ENCODE data around the gene CD244. TPM values are rescaled to one million over a fixed set of nuclear protein-coding genes. Genes with fewer than 3 reads are reported as not detected.

The CD244 gene
- total RNA-seq, 1 donor from 2014 or later: not detected

- no peaks in the 10 kb centered on the region for H3K27me3 Mint-ChIP-seq (ENCODE audit: low read depth)
- H3K4me1 Mint-ChIP-seq: peaks cover 22% of the 10 kb centered on the region
- no peaks in the 10 kb centered on the region for H3K36me3 Mint-ChIP-seq (ENCODE audit: low read depth)
- no peak for DNase-seq (ENCODE audit: low read depth, low spot score)
- H3K27ac Mint-ChIP-seq (ENCODE audit: unreplicated experiment): no peak overlapping the region
- H3K4me3 Mint-ChIP-seq: no peak overlapping the region
- no peaks in the 10 kb centered on the region for H3K9me3 Mint-ChIP-seq
- TF ChIP-seq, protein P1, sequence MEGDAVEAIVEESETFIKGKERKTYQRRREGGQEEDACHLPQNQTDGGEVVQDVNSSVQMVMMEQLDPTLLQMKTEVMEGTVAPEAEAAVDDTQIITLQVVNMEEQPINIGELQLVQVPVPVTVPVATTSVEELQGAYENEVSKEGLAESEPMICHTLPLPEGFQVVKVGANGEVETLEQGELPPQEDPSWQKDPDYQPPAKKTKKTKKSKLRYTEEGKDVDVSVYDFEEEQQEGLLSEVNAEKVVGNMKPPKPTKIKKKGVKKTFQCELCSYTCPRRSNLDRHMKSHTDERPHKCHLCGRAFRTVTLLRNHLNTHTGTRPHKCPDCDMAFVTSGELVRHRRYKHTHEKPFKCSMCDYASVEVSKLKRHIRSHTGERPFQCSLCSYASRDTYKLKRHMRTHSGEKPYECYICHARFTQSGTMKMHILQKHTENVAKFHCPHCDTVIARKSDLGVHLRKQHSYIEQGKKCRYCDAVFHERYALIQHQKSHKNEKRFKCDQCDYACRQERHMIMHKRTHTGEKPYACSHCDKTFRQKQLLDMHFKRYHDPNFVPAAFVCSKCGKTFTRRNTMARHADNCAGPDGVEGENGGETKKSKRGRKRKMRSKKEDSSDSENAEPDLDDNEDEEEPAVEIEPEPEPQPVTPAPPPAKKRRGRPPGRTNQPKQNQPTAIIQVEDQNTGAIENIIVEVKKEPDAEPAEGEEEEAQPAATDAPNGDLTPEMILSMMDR (conservative IDR thresholded peaks at IDR 0.05): no peak
Measured at GRCh38 chr1:160835751-160836150, 26.9 kb downstream of the CD244 start.

- peak; percentile 42 for DNase-seq (ENCODE audit: low read depth, low spot score)
- H3K4me1 Mint-ChIP-seq: peaks cover 22% of the 10 kb centered on the region
- no peak overlapping the region for H3K4me3 Mint-ChIP-seq
- H3K27me3 Mint-ChIP-seq (ENCODE audit: low read depth): peaks cover 6% of the 10 kb centered on the region
- no peaks in the 10 kb centered on the region for H3K36me3 Mint-ChIP-seq (ENCODE audit: low read depth)
- no peak overlapping the region for H3K27ac Mint-ChIP-seq (ENCODE audit: unreplicated experiment)
- TF ChIP-seq, protein P1 (conservative IDR thresholded peaks at IDR 0.05): peak; percentile 76
- H3K9me3 Mint-ChIP-seq: no peaks in the 10 kb centered on the region
Measured at GRCh38 chr1:160834945-160835565, 27.6 kb downstream of the CD244 start.

GRCh38 chr1:160830321-160831153 is 32.1 kb downstream of the CD244 start:
- H3K9me3 Mint-ChIP-seq: no peaks in the 10 kb centered on the region
- peak; percentile 62 for DNase-seq (ENCODE audit: low read depth, low spot score)

DNA sequence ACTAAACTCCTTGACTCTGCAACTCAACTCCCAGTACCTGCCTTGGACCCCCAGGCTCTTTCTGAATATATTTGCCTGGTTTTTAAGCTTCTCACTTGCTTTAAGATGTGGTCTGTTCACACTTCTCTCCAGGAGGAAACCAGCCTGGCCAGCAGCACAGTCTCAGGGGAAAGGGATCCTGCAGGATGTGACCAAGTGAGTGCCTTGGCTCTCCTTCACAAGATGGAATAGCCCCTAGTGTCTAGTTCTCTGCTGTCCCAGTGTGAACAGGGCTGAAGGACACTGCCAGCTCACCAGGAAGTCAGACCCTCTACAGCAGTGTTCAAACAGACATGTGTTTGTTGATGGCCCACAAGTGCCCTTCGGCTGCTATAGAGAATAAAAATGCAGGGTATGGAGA is 32.9 kb downstream of the CD244 start:
- H3K9me3 Mint-ChIP-seq: no peaks in the 10 kb centered on the region
- H3K4me3 Mint-ChIP-seq: no peak overlapping the region
- DNase-seq (ENCODE audit: low read depth, low spot score): no peak

More at GRCh38 chr1:160830321-160831153, 32.1 kb downstream of the CD244 start:
- Mint-ChIP-seq H3K4me1 (no peaks in the 10 kb centered on the region), H3K36me3 (ENCODE audit: low read depth) (no peaks in the 10 kb centered on the region), H3K27me3 (ENCODE audit: low read depth) (peaks cover 20% of the 10 kb centered on the region), H3K27ac (ENCODE audit: unreplicated experiment) (peak overlapping the region; percentile 53), H3K4me3 (no peak overlapping the region)
- TF ChIP-seq, protein P1 (conservative IDR thresholded peaks at IDR 0.05): peak; percentile 81

DNA sequence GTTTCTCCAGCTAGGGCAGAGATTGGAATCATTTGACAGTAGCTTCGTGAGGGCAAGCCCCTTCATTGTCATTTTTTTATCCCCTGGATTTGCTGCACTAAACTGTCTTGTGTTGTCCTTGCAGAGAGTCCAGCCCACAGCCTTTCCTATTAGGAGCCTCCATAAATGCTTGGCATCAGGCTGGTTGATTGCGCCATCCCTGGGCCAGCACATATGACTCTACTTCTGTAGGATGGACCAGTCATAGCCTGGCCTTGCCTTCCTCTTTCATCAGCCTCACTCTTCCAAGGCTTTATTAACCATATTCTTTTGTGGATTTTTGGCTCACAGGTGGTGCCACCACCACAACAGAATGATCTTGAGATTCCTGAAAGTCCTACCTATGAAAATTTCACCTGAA is 35.3 kb downstream of the CD244 start:
- Mint-ChIP-seq H3K27ac (ENCODE audit: unreplicated experiment) (no peak overlapping the region), H3K9me3 (no peaks in the 10 kb centered on the region), H3K27me3 (ENCODE audit: low read depth) (peaks cover 20% of the 10 kb centered on the region), H3K4me3 (no peak overlapping the region), H3K36me3 (ENCODE audit: low read depth) (no peaks in the 10 kb centered on the region), H3K4me1 (no peaks in the 10 kb centered on the region)
- no peak for DNase-seq (ENCODE audit: low read depth, low spot score)
- TF ChIP-seq, protein P1 (conservative IDR thresholded peaks at IDR 0.05): no peak

More for the DNA sequence above, 32.9 kb downstream of the CD244 start:
- Mint-ChIP-seq H3K27ac (ENCODE audit: unreplicated experiment) (no peak overlapping the region), H3K36me3 (ENCODE audit: low read depth) (no peaks in the 10 kb centered on the region), H3K27me3 (ENCODE audit: low read depth) (peaks cover 20% of the 10 kb centered on the region), H3K4me1 (no peaks in the 10 kb centered on the region)
- TF ChIP-seq, protein P1 (conservative IDR thresholded peaks at IDR 0.05): no peak

Data from neural crest cell (in vitro differentiated cells).